Cardiac fibroblast (primary cell): Measurements from ENCODE around the gene CFAP92.

Experiments used
- DNase-seq, 2 donors: peaks; one replicate each; pipeline versions ENCODE4 v3.0.0 to v3.0.0-alpha.2; 2010; ENCODE audit warnings: low read depth in 2 of 2
- H3K4me3 ChIP-seq, 2 donors: replicated peaks in 1 of 2; 1 replicate in 1 of 2; 2 replicates in 1 of 2; pipeline ENCODE4 v1.5.1; 2011; ENCODE audit warnings: low read depth in 2 of 2, low read length in 2 of 2, mild to moderate bottlenecking in 2 of 2, moderate library complexity in 1 of 2
- CTCF ChIP-seq: IDR thresholded peaks from one replicate; pipeline ENCODE4 v1.5.1; 2011; ENCODE audit warnings: low read depth, mild to moderate bottlenecking, low read length, inconsistent platforms

CFAP92 gene

GRCh38 chr3:128973988-128974564 is 19.8 kb downstream of the CFAP92 start:
- no peak for TF ChIP-seq CTCF
- no peak for DNase-seq

GRCh38 chr3:128971421-128972100 is 22.3 kb downstream of the CFAP92 start:
- H3K4me3 ChIP-seq, result no peak overlapping the region
- DNase-seq, result peak; percentile 62 to 82
- no peak for TF ChIP-seq CTCF

More at GRCh38 chr3:128973988-128974564, 19.8 kb downstream of the CFAP92 start:
- no peak overlapping the region for H3K4me3 ChIP-seq

- H3K4me3 ChIP-seq, result no peak overlapping the region
- peak in 1 of 2 donors; percentile 14 for DNase-seq
- TF ChIP-seq CTCF, result no peak
These were observed 23.2 kb downstream of the CFAP92 start for GRCh38 chr3:128970740-128971047.

- peak; percentile 92 for TF ChIP-seq CTCF
- peak; percentile 60 to 65 for DNase-seq
- no peak overlapping the region for H3K4me3 ChIP-seq
These were observed 23.7 kb downstream of the CFAP92 start for GRCh38 chr3:128969993-128970739.

- TF ChIP-seq CTCF, result no peak
These were observed 26.0 kb downstream of the CFAP92 start for GRCh38 chr3:128967748-128968355.

GRCh38 chr3:128965818-128966217 is 28.1 kb downstream of the CFAP92 start:
- TF ChIP-seq CTCF, result no peak
- no peak overlapping the region for H3K4me3 ChIP-seq
- no peak for DNase-seq

More at GRCh38 chr3:128967748-128968355, 26.0 kb downstream of the CFAP92 start:
- no peak for DNase-seq
- H3K4me3 ChIP-seq, result no peak overlapping the region
